ENCODE measurements around the gene HYAL2.

GRCh38 chr3:50327129-50327528, 4.6 kb upstream of the HYAL2 start:
- no peak for TF ChIP-seq ZBED1 (IDR thresholded peaks at IDR 0.05)
- TF ChIP-seq HDAC6 (IDR thresholded peaks at IDR 0.05; ENCODE audit: low read depth, low read length): no peak
- TF ChIP-seq ZNF253 (CRISPR knock-in tag; conservative IDR thresholded peaks at IDR 0.05): no peak
- TF ChIP-seq PHF20 (IDR thresholded peaks at IDR 0.05; ENCODE audit: partially characterized antibody): no peak
- TF ChIP-seq WHSC1 (IDR thresholded peaks at IDR 0.05; ENCODE audit: low read length): no peak
- no peak for TF ChIP-seq TCF7 (IDR thresholded peaks at IDR 0.05; ENCODE audit: borderline replicate concordance)
- no peak for TF ChIP-seq CTCF (IDR thresholded peaks at IDR 0.05 in 2 of 3, conservative IDR thresholded peaks at IDR 0.05 in 1 of 3; ENCODE audit: insufficient read depth in 2 of 3, low read depth in 1 of 3, low read length in 3 of 3)
- TF ChIP-seq SIN3B (IDR thresholded peaks at IDR 0.05; ENCODE audit: low read depth): no peak
- no peak for TF ChIP-seq POLR2A (conservative IDR thresholded peaks at IDR 0.05)
- TF ChIP-seq, protein P1, sequence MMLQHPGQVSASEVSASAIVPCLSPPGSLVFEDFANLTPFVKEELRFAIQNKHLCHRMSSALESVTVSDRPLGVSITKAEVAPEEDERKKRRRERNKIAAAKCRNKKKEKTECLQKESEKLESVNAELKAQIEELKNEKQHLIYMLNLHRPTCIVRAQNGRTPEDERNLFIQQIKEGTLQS (IDR thresholded peaks at IDR 0.05): no peak
- TF ChIP-seq, protein P1 (CRISPR knock-in tag; conservative IDR thresholded peaks at IDR 0.05): no peak
